H9 (cell line): ENCODE data around the gene SETBP1. TPM values are rescaled to one million over a fixed set of nuclear protein-coding genes. Genes with fewer than 3 reads are reported as not detected.

Experiments
- DNase-seq: peaks from one replicate; pipeline ENCODE4 v3.0.0-alpha.2; 2017
- H2AFZ ChIP-seq: one replicate; pipeline ENCODE4 v1.6.1; 2013; ENCODE audit warnings: mild to moderate bottlenecking, low read length, control low read depth, moderate library complexity
- H2AK5ac ChIP-seq: 2 replicates; pipeline ENCODE4 v1.6.1; 2013; ENCODE audit warnings: low read length, control low read depth, mixed read lengths; ENCODE audit not compliant: insufficient read length
- H2BK120ac ChIP-seq: one replicate; pipeline ENCODE4 v1.6.1; 2013; ENCODE audit warnings: low read depth, mild to moderate bottlenecking, low read length, control low read depth, inconsistent platforms; ENCODE audit not compliant: poor library complexity, severe bottlenecking
- H2BK12ac ChIP-seq: 2 replicates; pipeline ENCODE4 v1.6.1; 2013; ENCODE audit warnings: low read length, control low read depth, mixed read lengths, low read depth; ENCODE audit not compliant: insufficient read length
- H2BK15ac ChIP-seq: 2 replicates; pipeline ENCODE4 v1.6.1; 2013; ENCODE audit warnings: low read depth, low read length, control low read depth
- H2BK20ac ChIP-seq: one replicate; pipeline ENCODE4 v1.6.1; 2013; ENCODE audit warnings: low read depth, mild to moderate bottlenecking, low read length, control low read depth, inconsistent platforms; ENCODE audit not compliant: poor library complexity, severe bottlenecking
- H2BK5ac ChIP-seq: 2 replicates; pipeline ENCODE4 v1.6.1; 2013; ENCODE audit warnings: low read length, control low read depth, mixed read lengths; ENCODE audit not compliant: insufficient read length
- H3K14ac ChIP-seq: 2 replicates; pipeline ENCODE4 v1.6.1; 2013; ENCODE audit warnings: low read length, control low read depth; ENCODE audit not compliant: insufficient read depth
- H3K18ac ChIP-seq: 2 replicates; pipeline ENCODE4 v1.6.1; 2013; ENCODE audit warnings: low read depth, mild to moderate bottlenecking, mixed read lengths, low read length, control low read depth; ENCODE audit not compliant: insufficient read length
- H3K23ac ChIP-seq: 2 replicates; pipeline ENCODE4 v1.6.1; 2013; ENCODE audit warnings: low read length, control low read depth, mixed read lengths, low read depth; ENCODE audit not compliant: insufficient read length
- H3K23me2 ChIP-seq: 2 replicates; pipeline ENCODE4 v1.6.1; 2013; ENCODE audit warnings: low read depth, mild to moderate bottlenecking, mixed read lengths, low read length, control low read depth; ENCODE audit not compliant: insufficient read length, poor library complexity, severe bottlenecking
- H3K27ac ChIP-seq: 2 replicates; pipeline ENCODE4 v1.5.1; 2013; ENCODE audit warnings: low read length, control low read depth, mixed read lengths, low read depth; ENCODE audit not compliant: insufficient read length
- H3K27me3 ChIP-seq: 2 replicates; pipeline ENCODE4 v1.6.1; 2013; ENCODE audit warnings: low read length, control low read depth, inconsistent platforms; ENCODE audit not compliant: insufficient read depth
- H3K4ac ChIP-seq: 2 replicates; pipeline ENCODE4 v1.6.1; 2013; ENCODE audit warnings: low read depth, mild to moderate bottlenecking, control low read depth, inconsistent platforms, low read length, moderate library complexity
- H3K4me1 ChIP-seq: 2 replicates; pipeline ENCODE4 v1.6.1; 2013; ENCODE audit warnings: low read length, control low read depth, inconsistent platforms; ENCODE audit not compliant: insufficient read depth
- H3K4me2 ChIP-seq: 2 replicates; pipeline ENCODE4 v1.6.1; 2013; ENCODE audit warnings: low read length, control low read depth, mixed read lengths; ENCODE audit not compliant: insufficient read length, insufficient read depth
- H3K56ac ChIP-seq: 2 replicates; pipeline ENCODE4 v1.6.1; 2013; ENCODE audit warnings: low read depth, mild to moderate bottlenecking, mixed read lengths, low read length, control low read depth; ENCODE audit not compliant: insufficient read length
- H3K79me1 ChIP-seq: 2 replicates; pipeline ENCODE4 v1.6.1; 2013; ENCODE audit warnings: low read depth, mild to moderate bottlenecking, moderate library complexity, low read length, control low read depth, inconsistent platforms; ENCODE audit not compliant: insufficient read depth, poor library complexity, severe bottlenecking
- H3K79me2 ChIP-seq: 2 replicates; pipeline ENCODE4 v1.6.1; 2013; ENCODE audit warnings: low read length, control low read depth, inconsistent platforms; ENCODE audit not compliant: insufficient read depth
- H3K9ac ChIP-seq: 2 replicates; pipeline ENCODE4 v1.6.1; 2013; ENCODE audit warnings: low read length, control low read depth, mixed read lengths; ENCODE audit not compliant: insufficient read length; ENCODE audit errors: extremely low read depth
- H3K9me3 ChIP-seq: one replicate; pipeline ENCODE4 v1.6.1; 2013; ENCODE audit warnings: low read depth, low read length, inconsistent platforms; ENCODE audit not compliant: control insufficient read depth
- H3T11ph ChIP-seq: one replicate; pipeline ENCODE4 v1.6.1; 2013; ENCODE audit warnings: mild to moderate bottlenecking, low read length, control low read depth, inconsistent platforms
- H4K20me1 ChIP-seq: one replicate; pipeline ENCODE4 v1.6.1; 2013; ENCODE audit not compliant: control insufficient read depth, insufficient read length, insufficient read depth
- H4K5ac ChIP-seq: 2 replicates; pipeline ENCODE4 v1.6.1; 2013; ENCODE audit warnings: low read depth, mild to moderate bottlenecking, mixed read lengths, low read length, control low read depth; ENCODE audit not compliant: insufficient read length
- H4K8ac ChIP-seq: replicated peaks from 2 replicates; pipeline ENCODE4 v1.6.1; 2013; ENCODE audit warnings: low read length, control low read depth, mixed read lengths, low read depth; ENCODE audit not compliant: insufficient read length
- H4K91ac ChIP-seq: 2 replicates; pipeline ENCODE4 v1.6.1; 2013; ENCODE audit warnings: low read depth, mild to moderate bottlenecking, moderate library complexity, mixed read lengths, low read length, control low read depth; ENCODE audit not compliant: insufficient read length
- H3K27ac Mint-ChIP-seq, 3 experiments: 2 replicates in 2 of 3; 3 replicates in 1 of 3; pipeline ENCODE4 v1.8.0; 2020 to 2021; ENCODE audit warnings: mixed read lengths in 3 of 3, mild to moderate bottlenecking in 1 of 3, moderate library complexity in 1 of 3
- H3K27me3 Mint-ChIP-seq: 2 replicates; pipeline ENCODE4 v1.8.0; 2021; ENCODE audit warnings: low read depth, mild to moderate bottlenecking, moderate library complexity, mixed read lengths
- H3K36me3 Mint-ChIP-seq, 3 experiments: 2 replicates in 2 of 3; 3 replicates in 1 of 3; pipeline ENCODE4 v1.8.0; 2020 to 2021; ENCODE audit warnings: low read depth in 3 of 3, mixed read lengths in 3 of 3; ENCODE audit not compliant: insufficient read depth in 1 of 3
- H3K4me1 Mint-ChIP-seq, 2 experiments: 2 replicates each; pipeline ENCODE4 v1.8.0; 2020; ENCODE audit warnings: mixed read lengths in 2 of 2
- H3K4me3 Mint-ChIP-seq, 2 experiments: 2 replicates in 1 of 2; 3 replicates in 1 of 2; pipeline ENCODE4 v1.8.0; 2020 to 2021; ENCODE audit warnings: mild to moderate bottlenecking in 2 of 2, mixed read lengths in 2 of 2, moderate library complexity in 1 of 2
- H3K9me3 Mint-ChIP-seq, 2 experiments: 2 replicates in 1 of 2; 3 replicates in 1 of 2; pipeline ENCODE4 v1.8.0; 2020; ENCODE audit warnings: mild to moderate bottlenecking in 2 of 2, mixed read lengths in 2 of 2, moderate library complexity in 1 of 2
- CTCF ChIP-seq: fragments of 200-600 bp; sonication (generic); conservative IDR thresholded peaks from 3 replicates; pipeline ENCODE4 v1.8.0; 2021; ENCODE audit warnings: antibody characterized with exemption, mild to moderate bottlenecking
- WGBS: extraction: QIAGEN DNeasy Blood & Tissue Kit; methylation state at CpG from one replicate; pipeline ENCODE4 v1.1.7; 2013; ENCODE audit warnings: missing lambda C conversion rate, low lambda C conversion rate, mixed read lengths; ENCODE audit not compliant: insufficient read length; ENCODE audit errors: extremely low coverage; 5-methylcytosine and 5-hydroxymethylcytosine counted together
- total RNA-seq: library from RNA; stranded (reverse); gene quantifications from 2 replicates; pipeline ENCODE4 v1.2.1, GENCODE V29; 2021

The SETBP1 gene
- total RNA-seq, 1 experiment from 2014 or later: 4.6 TPM

- Mint-ChIP-seq H3K27ac (no peak overlapping the region), H3K4me3 (no peak overlapping the region), H3K4me1 (peaks cover 27 to 56% of the 10 kb centered on the region in 2 experiments), H3K27me3 (peaks cover 6% of the 10 kb centered on the region; the same call in 1 of the 2 replicates), H3K9me3 (no peaks in the 10 kb centered on the region), H3K36me3 (no peaks in the 10 kb centered on the region)
- H3K4me2 ChIP-seq: no peak overlapping the region
- DNase-seq: no peak
- no peak overlapping the region for H3K27ac ChIP-seq
- H2BK15ac ChIP-seq: no peak overlapping the region
- H3K79me2 ChIP-seq: no peaks in the 10 kb centered on the region
- no peak overlapping the region for H3K4ac ChIP-seq
- no peaks in the 10 kb centered on the region for H3K4me1 ChIP-seq
- no peak overlapping the region for H2AK5ac ChIP-seq
- no peak for TF ChIP-seq CTCF
- H4K8ac ChIP-seq: no peak overlapping the region
- no peaks in the 10 kb centered on the region for H4K20me1 ChIP-seq
- no peak overlapping the region for H2BK20ac ChIP-seq
- no peak overlapping the region for H4K91ac ChIP-seq
- no peak overlapping the region for H3T11ph ChIP-seq
- no peaks in the 10 kb centered on the region for H3K79me1 ChIP-seq
- no peaks in the 10 kb centered on the region for H3K23me2 ChIP-seq
- H2BK12ac ChIP-seq: no peak overlapping the region
- no peak overlapping the region for H3K9ac ChIP-seq
- no peak overlapping the region for H4K5ac ChIP-seq
- H3K27me3 ChIP-seq: no peaks in the 10 kb centered on the region
- H3K56ac ChIP-seq: no peak overlapping the region
- no peak overlapping the region for H2BK120ac ChIP-seq
- no CpG with 5 or more reads among the region's 6 CpGs for WGBS
- H3K9me3 ChIP-seq: no peaks in the 10 kb centered on the region
- H3K18ac ChIP-seq: no peak overlapping the region
- no peak overlapping the region for H3K23ac ChIP-seq
- H2AFZ ChIP-seq: no peak overlapping the region
- no peak overlapping the region for H3K14ac ChIP-seq
- no peak overlapping the region for H2BK5ac ChIP-seq
Measured at GRCh38 chr18:44819944-44820510, 139.3 kb downstream of the SETBP1 start.
